A549 (cell line): ENCODE data around the gene ZNF597. TPM values are rescaled to one million over a fixed set of nuclear protein-coding genes. Genes with fewer than 3 reads are reported as not detected.

Source experiments
- ATAC-seq, 2 experiments: fragments of 200-7000 bp in 1 of 2; fragments of >200 bp in 1 of 2; cut with Nextera tagmentation in 1 of 2; cut with Tn5 transposase in 1 of 2; 3 replicates each; pipeline versions ENCODE4 v1.8.0 to v1.9.1; 2018 to 2020; ENCODE audit warnings: mild to moderate bottlenecking in 1 of 2, moderate library complexity in 1 of 2
- CTCF ChIA-PET: fragments of 300-600 bp; sonication (Branson Sonifier 250); formaldehyde crosslinking; extraction: SDS; loops from one replicate; lab custom pipeline; 2021; ENCODE audit warnings: antibody characterized with exemption, inconsistent platforms; lab: Yijun Ruan, JAX
- POLR2A ChIA-PET: fragments of 350-600 bp; formaldehyde crosslinking; extraction: SDS; loops from one replicate; lab custom pipeline; 2021; ENCODE audit warnings: antibody characterized with exemption, inconsistent platforms; lab: Yijun Ruan, JAX
- DNase-seq, 2 experiments: peaks; one replicate each; pipeline versions ENCODE4 v3.0.0 to v3.0.0-alpha.2; 2011 to 2016; ENCODE audit warnings: low read depth in 1 of 2, low spot score in 1 of 2
- FAIRE-seq: peaks from 2 replicates; lab custom pipeline; 2011; peaks lifted over from hg19 to GRCh38; lab: Jason Lieb, UNC
- H3K27ac ChIP-seq, 2 experiments: fragments of >200 bp; sonication (Bioruptor Twin); formaldehyde crosslinking; 3 replicates each; pipeline ENCODE4 v1.5.1; 2016 to 2017
- H3K4me1 ChIP-seq: fragments of >200 bp; sonication (Bioruptor Twin); formaldehyde crosslinking; 3 replicates; pipeline ENCODE4 v1.6.1; 2016
- H3K4me2 ChIP-seq: fragments of >200 bp; sonication (Bioruptor Twin); formaldehyde crosslinking; 3 replicates; pipeline ENCODE4 v1.6.1; 2016
- H3K4me3 ChIP-seq: fragments of >200 bp; sonication (Bioruptor Twin); formaldehyde crosslinking; 3 replicates; pipeline ENCODE4 v1.5.1; 2016
- H3K9me3 ChIP-seq: fragments of >200 bp; sonication (Bioruptor Twin); formaldehyde crosslinking; 3 replicates; pipeline ENCODE4 v1.6.1; 2016
- CBX2 ChIP-seq: fragments of 200-600 bp; sonication (generic); IDR thresholded peaks from 2 replicates; pipeline ENCODE4 v1.6.1; 2016; ENCODE audit warnings: low read depth, mild to moderate bottlenecking, borderline replicate concordance
- CHD2 ChIP-seq: fragments of 150-350 bp; IDR thresholded peaks from 2 replicates; pipeline ENCODE4 v1.6.1; 2014; ENCODE audit warnings: low read length; ENCODE audit not compliant: partially characterized antibody
- EHF ChIP-seq: fragments of 250-450 bp; sonication (Bioruptor Pico); IDR thresholded peaks from 2 replicates; pipeline ENCODE4 v1.5.0; 2020; ENCODE audit warnings: mild to moderate bottlenecking
- FOXS1 ChIP-seq: fragments of 250-450 bp; sonication (Bioruptor Pico); IDR thresholded peaks from 2 replicates; pipeline ENCODE4 v1.5.0; 2020; ENCODE audit warnings: mild to moderate bottlenecking, moderate library complexity
- HDAC2 ChIP-seq: fragments of 200-600 bp; sonication (generic); IDR thresholded peaks from 2 replicates; pipeline ENCODE4 v1.6.1; 2016
- HOXB13 ChIP-seq: fragments of 250-450 bp; sonication (Bioruptor Pico); IDR thresholded peaks from 2 replicates; pipeline ENCODE4 v1.5.0; 2020; ENCODE audit warnings: low read depth, mild to moderate bottlenecking, moderate library complexity
- KDM1A ChIP-seq: fragments of 200-600 bp; sonication (generic); IDR thresholded peaks from 2 replicates; pipeline ENCODE4 v1.6.1; 2016; ENCODE audit warnings: low read depth, mild to moderate bottlenecking
- MAFK ChIP-seq: fragments of 450-650 bp; IDR thresholded peaks from 2 replicates; pipeline ENCODE4 v1.6.1; 2014; ENCODE audit not compliant: partially characterized antibody
- NFE2L2 ChIP-seq: fragments of 150-350 bp; conservative IDR thresholded peaks from 2 replicates; pipeline ENCODE4 v1.6.1; 2014; ENCODE audit warnings: low read length
- NR3C1 ChIP-seq: fragments of >200 bp; sonication (Bioruptor Twin); formaldehyde crosslinking; IDR thresholded peaks from 3 replicates; pipeline ENCODE4 v1.6.1; 2017
- POLR2A ChIP-seq: IDR thresholded peaks from 2 replicates; pipeline ENCODE4 v1.6.1; 2012; ENCODE audit warnings: mild to moderate bottlenecking, low read length
- RAD21 ChIP-seq, 2 experiments: fragments of >200 bp in 1 of 2; sonication (Bioruptor Twin) in 1 of 2; formaldehyde crosslinking in 1 of 2; IDR thresholded peaks in 1 of 2; conservative IDR thresholded peaks in 1 of 2; 2 replicates in 1 of 2; 3 replicates in 1 of 2; pipeline ENCODE4 v1.6.1; 2012 to 2018; ENCODE audit warnings: inconsistent platforms in 1 of 2
- RCOR1 ChIP-seq: fragments of 150-350 bp; IDR thresholded peaks from 2 replicates; pipeline ENCODE4 v1.6.1; 2014; ENCODE audit warnings: antibody characterized with exemption, low read length, low read depth
- RFX5 ChIP-seq: fragments of 450-650 bp; IDR thresholded peaks from 2 replicates; pipeline ENCODE4 v1.7.1; 2014; ENCODE audit warnings: antibody characterized with exemption, mild to moderate bottlenecking, moderate library complexity
- TP53 ChIP-seq: fragments of 250-450 bp; sonication (Bioruptor Pico); IDR thresholded peaks from 2 replicates; pipeline ENCODE4 v1.5.0; 2021; ENCODE audit warnings: mild to moderate bottlenecking, moderate library complexity
- WGBS: methylation state at CpG from one replicate; pipeline ENCODE4 v1.1.6; 2017; ENCODE audit errors: missing lambda C conversion rate; 5-methylcytosine and 5-hydroxymethylcytosine counted together
- polyA minus RNA-seq: library from RNA; depleted of rRNA, polyadenylated mRNA; stranded (reverse); fragments of >200 nt; gene quantifications from 2 replicates; pipeline ENCODE4 v1.2.3, GENCODE V29; 2011; rRNA and poly(A)+ RNA removed
- polyA plus RNA-seq, 4 experiments: library from polyadenylated mRNA; depleted of rRNA in 3 of 4; stranded (reverse); fragments of >200 nt; fragmentation: RNase III in 1 of 4; extraction: RNeasy Plus Mini Kit Qiagen cat#74134 plus additional on column Dnase treatment in 1 of 4; gene quantifications; 2 replicates in 3 of 4; 3 replicates in 1 of 4; pipeline ENCODE4 v1.2.3, GENCODE V29; 2011 to 2017
- TF ChIP-seq, protein P1 (sequence below): fragments of >200 bp; sonication (Bioruptor Twin); formaldehyde crosslinking; IDR thresholded peaks from 3 replicates; pipeline ENCODE4 v1.6.1; 2016

ZNF597 gene
- polyA plus RNA-seq (2011; rRNA removed) (1.9 TPM in 2 replicates), polyA plus RNA-seq (2017; fragmentation: RNase III; extraction: RNeasy Plus Mini Kit Qiagen cat#74134 plus additional on column Dnase treatment) (0.92 to 1.1 TPM (median 0.96 TPM) in 3 replicates), polyA minus RNA-seq (1.4 and 1.5 TPM in 2 replicates)
- 0.37 and 0.45 TPM in 2 replicates for polyA plus RNA-seq (2012; cell fraction: cytosol; rRNA removed)
- 0.32 and 0.37 TPM in 2 replicates for polyA plus RNA-seq (2012; cell fraction: nucleus; rRNA removed)

GRCh38 chr16:3443108-3444031, at the start of gene ZNF597, which contains the start of gene NAA60:
Gene ZNF597, minus strand, starts transcription at chr16:3443504. Its CDS starts 351 bp downstream, at chr16:3443153.
Gene NAA60, plus strand, starts transcription at chr16:3443680. Its CDS starts 32,548 bp downstream, at chr16:3476228.
- FAIRE-seq: no peak
- Histone ChIP-seq H3K4me2 (peak within 1 kb of the TSS; percentile 68), H3K27ac (peak within 1 kb of the TSS; percentile 65 to 86), H3K9me3 (peaks cover 42% of the 10 kb centered on the region), H3K4me3 (peak within 1 kb of the TSS; percentile 60), H3K4me1 (no peaks in the 10 kb centered on the region)
- CTCF ChIA-PET: interaction anchor here (0.7 to 1.2 kb wide), 3 partner anchors 11 to 42 kb away, joined by 3 to 4 read pairs (median 3); no protein-coding TSS in a partner anchor
- DNase-seq: peak; percentile 68 to 92
- no peak for TF ChIP-seq CBX2
- peak; percentile 35 for TF ChIP-seq POLR2A
- TF ChIP-seq, all 56 proteins: peak for 1
- POLR2A ChIA-PET: interaction anchor here (0.8 to 1.6 kb wide), 4 partner anchors 14 to 160 kb away, joined by 3 to 12 read pairs (median 5); partner anchors contain the start of genes ZNF174, ZNF263 and ZSCAN32
- ATAC-seq: peak; percentile 99
- 66% methylated on average over 61 of the region's 61 CpGs for WGBS

DNA sequence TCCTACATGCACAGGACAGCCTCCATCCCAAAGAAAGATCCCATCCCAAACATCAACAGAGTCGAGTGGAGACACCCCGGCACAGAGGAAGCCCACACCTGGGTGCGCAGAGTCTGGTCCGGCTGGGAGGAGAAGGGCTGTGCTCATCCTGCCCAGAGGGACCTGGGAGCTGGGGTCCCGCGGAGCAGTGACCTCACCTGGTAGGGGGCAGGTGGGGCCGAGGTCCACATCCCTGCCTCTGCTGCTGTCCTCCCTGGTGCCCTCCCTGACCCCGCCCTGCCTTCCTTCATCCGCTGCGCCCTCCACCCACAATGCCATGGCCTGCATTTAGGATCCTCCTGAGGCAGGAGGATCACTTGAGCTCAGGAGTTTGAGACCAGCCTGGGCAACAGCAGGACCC, 49.1 kb upstream of the ZNF597 start:
- H3K4me2 ChIP-seq: no peak overlapping the region
- no peaks in the 10 kb centered on the region for H3K9me3 ChIP-seq
- no peak for TF ChIP-seq KDM1A
- TF ChIP-seq RFX5: no peak
- TF ChIP-seq, all 56 proteins: peak for 0
- FAIRE-seq: no peak
- ChIA-PET POLR2A (no interaction called here), CTCF (interaction anchor here (0.9 kb wide), 1 partner anchor 29 kb away, joined by 3 read pairs; no protein-coding TSS in a partner anchor)
- Histone ChIP-seq H3K27ac (no peak overlapping the region), H3K4me3 (no peak overlapping the region), H3K4me1 (no peaks in the 10 kb centered on the region)
- WGBS: 82% methylated on average over 10 of the region's 10 CpGs
- ATAC-seq: no peak
- DNase-seq: no peak

DNA sequence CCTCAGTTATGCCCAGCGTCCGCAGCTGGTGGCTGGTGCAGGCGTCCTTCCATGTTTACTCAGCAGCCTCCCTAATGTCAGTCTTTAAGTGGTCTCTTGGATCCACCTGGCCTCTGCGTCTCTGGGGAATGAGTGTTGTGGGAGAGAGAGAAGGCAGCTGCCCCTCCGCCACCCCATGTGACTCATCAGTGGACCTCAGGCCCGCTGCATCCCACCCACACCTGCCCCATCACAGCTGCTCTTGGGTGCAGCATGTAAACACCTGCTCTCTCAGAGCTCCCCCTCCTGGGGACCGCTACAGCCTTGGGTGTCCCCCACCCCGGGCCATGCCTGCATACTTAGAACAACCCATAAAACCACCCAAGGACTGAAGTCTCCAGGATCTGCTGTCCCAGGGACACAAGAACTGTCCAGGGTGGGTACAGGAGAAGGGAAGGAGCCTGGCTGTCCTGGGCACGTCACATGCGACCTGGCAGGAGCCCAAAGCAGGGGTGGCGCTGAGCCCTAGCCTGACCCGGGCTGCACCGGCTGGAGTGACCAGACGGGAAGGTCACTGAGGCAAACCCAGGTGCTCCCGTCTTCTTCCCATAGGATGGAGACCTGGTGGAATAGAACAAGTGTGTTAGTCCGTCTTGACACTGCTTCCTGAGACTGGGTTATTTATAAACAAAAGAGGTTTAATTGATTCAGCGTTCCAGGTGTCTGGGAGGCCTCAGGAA, 47.8 kb upstream of the ZNF597 start:
- peak; percentile 7 to 10; a peak in 1 of 6 replicates for ATAC-seq
- H3K4me2 ChIP-seq: no peak overlapping the region

GRCh38 chr16:3488801-3489200, 45.5 kb upstream of the ZNF597 start:
- Histone ChIP-seq H3K4me2 (no peak overlapping the region), H3K9me3 (no peaks in the 10 kb centered on the region), H3K27ac (no peak overlapping the region), H3K4me1 (no peaks in the 10 kb centered on the region), H3K4me3 (no peak overlapping the region)
- ChIA-PET POLR2A (interaction anchor here (1.2 kb wide), 1 partner anchor 32 kb away, joined by 5 read pairs; no protein-coding TSS in a partner anchor), CTCF (interaction anchor here (0.7 kb wide), 1 partner anchor 160 kb away, joined by 3 read pairs; no protein-coding TSS in a partner anchor)
- WGBS: 72% methylated on average over 9 of the region's 13 CpGs
- ATAC-seq: no peak
- no peak for DNase-seq
- TF ChIP-seq RAD21 (conservative IDR thresholded peaks at IDR 0.05 in 1 of 2, IDR thresholded peaks at IDR 0.05 in 1 of 2) (no peak), HOXB13 (no peak), CHD2 (no peak), EHF (CRISPR knock-in tag) (no peak), NR3C1 (no peak), HDAC2 (no peak), FOXS1 (no peak), KDM1A (no peak), CBX2 (no peak), RCOR1 (no peak), NFE2L2 (no peak), MAFK (no peak)
- TF ChIP-seq, protein P1, sequence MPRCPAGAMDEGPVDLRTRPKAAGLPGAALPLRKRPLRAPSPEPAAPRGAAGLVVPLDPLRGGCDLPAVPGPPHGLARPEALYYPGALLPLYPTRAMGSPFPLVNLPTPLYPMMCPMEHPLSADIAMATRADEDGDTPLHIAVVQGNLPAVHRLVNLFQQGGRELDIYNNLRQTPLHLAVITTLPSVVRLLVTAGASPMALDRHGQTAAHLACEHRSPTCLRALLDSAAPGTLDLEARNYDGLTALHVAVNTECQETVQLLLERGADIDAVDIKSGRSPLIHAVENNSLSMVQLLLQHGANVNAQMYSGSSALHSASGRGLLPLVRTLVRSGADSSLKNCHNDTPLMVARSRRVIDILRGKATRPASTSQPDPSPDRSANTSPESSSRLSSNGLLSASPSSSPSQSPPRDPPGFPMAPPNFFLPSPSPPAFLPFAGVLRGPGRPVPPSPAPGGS: no peak
- FAIRE-seq: no peak

More for the DNA sequence above, 47.8 kb upstream of the ZNF597 start:
- FAIRE-seq (no peak), DNase-seq (no peak)
- 0 out of 5 replicates have a peak, but pooled peaks of 1 of the 2 experiments have one; percentile 13 for TF ChIP-seq RAD21 (conservative IDR thresholded peaks at IDR 0.05 in 1 of 2, IDR thresholded peaks at IDR 0.05 in 1 of 2)
- no peak for TF ChIP-seq TP53 (CRISPR knock-in tag)
- ChIA-PET CTCF (interaction anchor here (0.9 to 1.6 kb wide), 3 partner anchors 9 to 308 kb away, joined by 3 to 11 read pairs (median 3); partner anchors contain the start of gene CLUAP1), POLR2A (no interaction called here)
- Histone ChIP-seq H3K4me3 (no peak overlapping the region), H3K27ac (no peak overlapping the region), H3K4me1 (no peaks in the 10 kb centered on the region), H3K9me3 (no peaks in the 10 kb centered on the region)
- 61% methylated on average over 16 of the region's 17 CpGs for WGBS
